HG03565 (cell line): Measurements from ENCODE around the gene RNF166.

ENCODE experiments used
- ATAC-seq: cut with Tn5 transposase; IDR thresholded peaks from one replicate; pipeline ENCODE4 v1.9.1; 2021; ENCODE audit warnings: mild to moderate bottlenecking, moderate library complexity; ENCODE audit not compliant: unreplicated experiment

Gene RNF166

GRCh38 chr16:88711750-88712340 is 5.6 kb upstream of the RNF166 start:
- no peak for ATAC-seq

GRCh38 chr16:88710556-88710955 is 4.3 kb upstream of the RNF166 start:
- ATAC-seq, result no peak

- no peak for ATAC-seq
These were observed 988 bp upstream of the RNF166 start for GRCh38 chr16:88706965-88707826.

GRCh38 chr16:88705801-88706228 is 393 bp downstream of the RNF166 start:
- ATAC-seq, result peak; percentile 16

- no peak for ATAC-seq
These were observed 1.0 kb downstream of the RNF166 start for GRCh38 chr16:88705076-88705684.

- no peak for ATAC-seq
These were observed 2.5 kb downstream of the RNF166 start for GRCh38 chr16:88703486-88704309.

- ATAC-seq, result no peak
These were observed 3.6 kb downstream of the RNF166 start for GRCh38 chr16:88702371-88703210.

- no peak for ATAC-seq
These were observed 4.4 kb downstream of the RNF166 start for GRCh38 chr16:88701581-88702370.

GRCh38 chr16:88700636-88701482 is 5.3 kb downstream of the RNF166 start:
- ATAC-seq, result peak; percentile 33

- no peak for ATAC-seq
These were observed 5.9 kb downstream of the RNF166 start for GRCh38 chr16:88700322-88700635.

- no peak for ATAC-seq
These were observed 7.0 kb downstream of the RNF166 start for GRCh38 chr16:88699180-88699579.

- no peak for ATAC-seq
These were observed 7.6 kb downstream of the RNF166 start for GRCh38 chr16:88698646-88699045.

GRCh38 chr16:88697831-88698615 is 8.2 kb downstream of the RNF166 start:
- ATAC-seq, result no peak

- no peak for ATAC-seq
These were observed 8.9 kb downstream of the RNF166 start for GRCh38 chr16:88697116-88697830.

- no peak for ATAC-seq
These were observed 9.8 kb downstream of the RNF166 start for GRCh38 chr16:88696441-88696840.

- no peak for ATAC-seq
These were observed 10.5 kb downstream of the RNF166 start for GRCh38 chr16:88695753-88696152.

- ATAC-seq, result no peak
These were observed 11.0 kb downstream of the RNF166 start for GRCh38 chr16:88695218-88695617.
